GM19455 (cell line): ENCODE data around the gene GPC5.
"Not testable (repeated sequence)": the region's sequence is repeated elsewhere in the genome, so short reads cannot be mapped to it uniquely, and the experiment has no call there.

ENCODE experiments used
- ATAC-seq: cut with Tn5 transposase; IDR thresholded peaks from one replicate; pipeline ENCODE4 v1.9.1; 2021; ENCODE audit not compliant: unreplicated experiment

GPC5 gene

GRCh38 chr13:91764527-91764926 is 366.1 kb downstream of the GPC5 start:
- ATAC-seq: no peak

GRCh38 chr13:91767651-91768050 is 369.2 kb downstream of the GPC5 start:
- no peak for ATAC-seq

- ATAC-seq: no peak
These were observed 370.3 kb downstream of the GPC5 start for GRCh38 chr13:91768746-91769145.

GRCh38 chr13:91771229-91771628 is 372.8 kb downstream of the GPC5 start:
- ATAC-seq: no peak

DNA sequence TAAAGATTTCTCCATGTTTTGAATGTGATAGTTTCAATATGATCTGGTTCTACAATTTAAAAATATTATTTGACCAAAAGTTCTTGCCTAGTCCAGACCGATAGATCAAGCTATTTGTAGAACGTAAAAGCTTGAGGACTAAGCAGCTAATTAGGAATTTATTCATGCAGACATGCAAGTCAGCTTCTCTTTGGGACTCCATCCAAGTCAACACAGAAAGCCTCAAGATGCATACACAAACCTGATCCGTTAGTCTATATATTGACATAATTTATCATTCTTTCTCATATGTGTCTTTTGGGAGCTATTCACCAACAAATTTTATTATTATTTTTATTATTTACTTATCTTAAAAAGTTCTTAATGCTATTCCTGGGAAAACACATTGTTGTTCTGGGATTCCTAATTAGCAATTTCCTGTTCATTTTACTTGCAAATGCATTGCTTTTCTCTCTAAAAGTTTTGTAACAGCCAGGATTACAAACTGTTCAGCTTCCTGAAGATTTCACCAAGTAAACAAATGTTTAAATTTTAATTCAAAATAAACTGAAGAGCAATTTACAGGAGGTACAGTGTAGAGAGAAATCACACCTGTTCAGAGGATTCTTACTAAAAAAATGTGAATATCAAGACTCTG is 375.3 kb downstream of the GPC5 start:
- ATAC-seq: no peak

GRCh38 chr13:91774397-91774796 is 376.0 kb downstream of the GPC5 start:
- no peak for ATAC-seq

- ATAC-seq: no peak
These were observed 378.3 kb downstream of the GPC5 start for GRCh38 chr13:91776611-91777193.

DNA sequence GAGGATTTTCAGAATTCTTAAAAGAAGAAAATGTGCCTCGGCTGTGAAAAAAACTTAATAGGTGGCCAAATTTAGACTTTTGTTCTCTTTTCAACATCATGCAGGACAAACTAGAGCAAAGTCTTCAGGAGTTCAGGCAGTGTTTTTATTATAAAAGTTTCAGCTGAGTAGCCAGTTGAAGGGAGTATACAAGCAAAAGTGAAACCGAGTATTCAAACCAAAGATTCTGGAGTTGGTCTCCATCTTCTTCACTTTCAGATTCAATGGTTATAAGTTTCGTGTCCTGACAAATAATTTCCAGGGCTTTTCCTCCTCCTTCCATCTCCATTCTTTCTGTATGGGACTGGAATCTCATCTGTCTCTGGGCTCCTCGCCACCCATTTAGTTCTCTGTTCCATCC is 379.7 kb downstream of the GPC5 start:
- ATAC-seq: no peak

DNA sequence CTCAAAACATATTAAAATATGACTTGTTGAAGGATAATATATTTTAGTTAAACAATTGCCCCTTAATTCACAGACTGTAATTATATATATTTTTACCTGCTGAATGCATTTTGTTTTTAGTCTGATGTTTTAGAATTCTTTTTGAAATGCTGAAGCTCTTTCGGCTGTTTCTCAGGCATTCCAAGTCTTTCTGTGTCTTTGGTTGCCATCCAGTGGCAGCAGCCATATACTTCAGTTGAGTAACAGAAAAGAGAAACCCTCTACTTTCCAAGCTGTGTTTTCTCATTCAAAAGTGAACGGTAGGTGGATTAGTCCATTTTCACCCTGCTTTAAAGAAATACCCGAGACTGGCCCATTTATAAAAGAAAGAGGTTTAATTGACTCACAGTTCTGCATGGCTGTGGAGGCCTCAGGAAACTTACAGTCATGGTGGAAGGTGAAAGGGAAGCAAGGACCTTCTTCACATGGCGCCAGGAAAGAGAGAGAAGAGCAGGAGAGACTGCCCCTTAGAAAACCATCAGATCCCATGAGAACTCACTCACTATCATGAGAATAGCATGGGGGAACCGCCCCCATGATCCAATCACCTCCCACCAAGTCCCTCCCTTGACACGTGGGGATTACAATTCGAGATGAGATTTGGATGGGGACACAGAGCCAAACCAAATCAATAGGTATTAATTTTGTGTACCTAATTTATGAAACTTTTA is 383.7 kb downstream of the GPC5 start:
- ATAC-seq: not testable (repeated sequence)

GRCh38 chr13:91785431-91786119 is 387.2 kb downstream of the GPC5 start:
- peak; percentile 78 for ATAC-seq

- no peak for ATAC-seq
These were observed 393.6 kb downstream of the GPC5 start for GRCh38 chr13:91792054-91792453.

GRCh38 chr13:91797567-91797966 is 399.1 kb downstream of the GPC5 start:
- no peak for ATAC-seq

DNA sequence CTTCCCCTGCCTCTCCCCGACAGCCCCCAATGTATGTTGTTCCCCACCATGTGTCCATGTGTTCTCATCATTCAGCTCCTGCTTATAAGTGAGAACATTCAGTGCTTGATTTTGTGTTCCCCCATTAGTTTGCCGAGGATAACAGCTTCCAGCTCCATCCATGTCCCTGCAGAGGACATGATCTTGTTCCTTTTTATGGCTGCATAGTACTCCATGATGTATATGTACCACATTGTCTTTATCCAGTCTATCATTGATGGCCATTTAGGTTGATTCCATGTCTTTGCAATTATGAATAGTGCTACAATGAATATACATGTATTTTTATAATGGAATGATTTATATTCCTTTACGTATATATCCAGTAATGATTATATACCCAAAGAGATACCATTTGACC is 399.9 kb downstream of the GPC5 start:
- not testable (repeated sequence) for ATAC-seq

GRCh38 chr13:91801772-91802171 is 403.4 kb downstream of the GPC5 start:
- not testable (repeated sequence) for ATAC-seq

DNA sequence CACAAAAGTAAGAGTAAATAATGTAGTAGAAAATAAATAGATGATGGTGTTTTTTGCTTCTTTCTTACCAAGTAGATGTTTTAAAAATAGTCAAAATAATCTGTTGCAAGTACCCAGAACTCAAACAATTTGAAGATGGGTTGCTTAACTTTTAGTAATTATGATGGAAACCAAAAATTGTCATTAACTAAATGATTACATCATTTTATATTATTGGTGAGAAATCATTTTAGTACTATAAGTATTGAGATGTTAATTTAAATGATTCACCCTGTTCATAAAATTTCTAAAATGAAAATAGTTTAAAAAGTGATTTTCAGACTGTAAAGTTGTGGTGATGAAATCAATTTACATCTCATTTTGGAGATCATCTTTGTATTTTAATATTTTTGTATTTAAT is 404.5 kb downstream of the GPC5 start:
- no peak for ATAC-seq

GRCh38 chr13:91804724-91805123 is 406.3 kb downstream of the GPC5 start:
- no peak for ATAC-seq

- no peak for ATAC-seq
These were observed 407.2 kb downstream of the GPC5 start for GRCh38 chr13:91805605-91806004.

DNA sequence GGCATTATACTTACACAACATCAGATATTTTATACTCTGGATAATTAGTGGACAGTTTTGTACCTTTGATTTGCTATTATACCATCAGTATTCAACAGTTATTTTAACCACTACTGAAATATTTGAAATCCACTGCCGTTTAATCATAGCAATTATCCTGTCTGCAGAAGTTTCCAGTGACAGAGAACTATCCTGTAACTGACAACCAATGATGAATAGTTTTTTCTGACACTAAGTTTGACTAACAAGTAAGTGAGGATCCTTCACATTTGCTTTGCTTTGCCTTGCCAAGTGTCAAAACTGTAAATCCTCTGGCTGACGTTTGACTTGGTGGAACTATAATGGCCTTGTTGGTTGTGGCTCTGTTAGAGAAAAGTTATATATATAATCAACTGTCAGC is 410.7 kb downstream of the GPC5 start:
- ATAC-seq: no peak

- no peak for ATAC-seq
These were observed 414.8 kb downstream of the GPC5 start for GRCh38 chr13:91813253-91813652.

DNA sequence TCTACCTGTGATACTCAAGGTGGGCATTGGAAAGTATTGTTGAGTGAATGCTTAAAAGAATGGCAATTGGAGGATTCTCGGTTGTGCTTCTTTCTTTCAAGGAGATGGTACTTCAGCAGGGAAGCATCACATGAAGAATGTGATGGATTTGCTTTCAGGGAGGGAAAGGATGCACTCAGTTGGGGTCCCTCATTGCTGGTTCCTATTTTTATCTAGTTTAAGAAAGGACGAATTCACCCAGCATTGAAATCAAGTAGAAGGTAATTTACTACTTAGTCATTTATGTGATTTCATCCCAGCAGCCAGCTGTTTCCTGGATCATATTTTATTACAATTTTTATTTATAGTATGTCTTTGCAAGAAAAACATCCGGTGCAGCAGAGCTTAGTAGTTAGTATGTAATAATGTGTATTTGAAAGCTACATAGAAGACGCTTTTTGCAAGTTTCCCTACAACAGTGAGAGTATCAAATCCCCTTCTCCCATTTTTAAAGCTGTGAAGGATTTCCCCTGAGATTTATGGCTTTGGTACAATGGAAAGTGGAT is 417.9 kb downstream of the GPC5 start:
- no peak for ATAC-seq

DNA sequence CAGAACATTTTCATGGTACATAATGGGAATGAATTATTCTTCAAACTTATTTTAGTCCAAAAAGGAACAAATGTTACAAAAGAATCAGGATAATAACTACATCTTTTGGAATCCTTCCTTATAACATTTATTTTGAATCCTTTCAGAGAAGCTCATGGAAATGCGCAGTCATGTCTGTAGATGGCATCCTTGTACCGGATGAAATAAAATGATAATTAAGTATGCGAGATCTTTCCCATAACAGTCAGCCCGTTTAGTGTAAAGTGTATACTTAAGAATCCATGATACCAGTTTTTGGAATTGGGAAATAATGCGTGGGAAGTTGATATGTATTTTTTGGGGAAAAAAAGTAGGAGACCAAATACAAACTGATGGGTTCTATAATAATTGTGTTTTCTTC is 418.8 kb downstream of the GPC5 start:
- ATAC-seq: no peak

DNA sequence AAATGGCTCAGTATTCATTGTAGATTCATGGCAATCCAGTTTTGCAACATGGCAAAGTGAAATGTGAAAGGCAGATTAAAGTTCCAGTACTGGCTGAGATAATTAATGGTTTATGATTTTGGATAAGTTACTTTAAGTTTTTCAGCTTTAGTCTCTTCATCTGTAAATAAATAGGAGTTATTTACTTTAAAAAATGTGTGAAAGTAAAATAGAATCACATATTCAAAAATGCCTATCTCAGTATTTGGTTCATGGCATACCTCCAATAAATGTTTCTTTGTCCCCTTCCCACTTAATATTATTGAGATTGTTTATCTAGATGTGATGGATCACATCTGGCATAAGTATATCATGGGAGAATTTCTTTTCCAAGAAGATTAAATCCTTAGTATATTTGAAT is 426.0 kb downstream of the GPC5 start:
- ATAC-seq: no peak
